Fibroblast of lung (primary cell): Measurements from ENCODE around the gene MAGEC1. TPM values are rescaled to one million over a fixed set of nuclear protein-coding genes. Genes with fewer than 3 reads are reported as not detected.

ENCODE experiments used
- DNase-seq, 2 donors: peaks; one replicate each; pipeline versions ENCODE4 v3.0.0 to v3.0.0-alpha.2; 2010; ENCODE audit warnings: low read depth in 2 of 2
- H2AFZ ChIP-seq: 2 replicates; pipeline ENCODE4 v1.5.1; 2012; ENCODE audit warnings: low read length, control low read depth, inconsistent platforms
- H3K27ac ChIP-seq: 2 replicates; pipeline ENCODE4 v1.5.1; 2011; ENCODE audit warnings: low read length, control low read depth; ENCODE audit not compliant: insufficient read depth
- H3K27me3 ChIP-seq: 2 replicates; pipeline ENCODE4 v1.5.1; 2011; ENCODE audit warnings: mild to moderate bottlenecking, low read length; ENCODE audit not compliant: control insufficient read depth, insufficient read depth
- H3K36me3 ChIP-seq: 2 replicates; pipeline ENCODE4 v1.5.1; 2011; ENCODE audit warnings: low read length; ENCODE audit not compliant: control insufficient read depth, insufficient read depth
- H3K4me1 ChIP-seq: 2 replicates; pipeline ENCODE4 v1.5.1; 2011; ENCODE audit warnings: low read length; ENCODE audit not compliant: control insufficient read depth, insufficient read depth; ENCODE audit errors: extremely low read depth
- H3K4me2 ChIP-seq: 2 replicates; pipeline ENCODE4 v1.5.1; 2011; ENCODE audit warnings: low read length, control low read depth; ENCODE audit not compliant: insufficient read depth; ENCODE audit errors: extremely low read depth
- H3K4me3 ChIP-seq, 4 experiments: fragments of 200-600 bp in 1 of 4; sonication (generic) in 1 of 4; replicated peaks in 1 of 4; 2 replicates each; pipeline ENCODE4 v1.5.1; 2011 to 2016; ENCODE audit warnings: low read length in 4 of 4, low read depth in 3 of 4, mild to moderate bottlenecking in 3 of 4, control low read depth in 2 of 4, inconsistent platforms in 1 of 4, mixed read lengths in 1 of 4; ENCODE audit not compliant: insufficient read depth in 1 of 4; ENCODE audit errors: control extremely low read depth in 1 of 4
- H3K79me2 ChIP-seq: 2 replicates; pipeline ENCODE4 v1.5.1; 2012; ENCODE audit warnings: mild to moderate bottlenecking, low read length, inconsistent platforms; ENCODE audit not compliant: control insufficient read depth, insufficient read depth
- H3K9ac ChIP-seq: 2 replicates; pipeline ENCODE4 v1.5.1; 2011; ENCODE audit warnings: mild to moderate bottlenecking, low read length, control low read depth; ENCODE audit not compliant: insufficient read depth
- H3K9me3 ChIP-seq: 2 replicates; pipeline ENCODE4 v1.5.1; 2012; ENCODE audit warnings: low read depth, low read length; ENCODE audit not compliant: control insufficient read depth, insufficient read depth
- H4K20me1 ChIP-seq: 2 replicates; pipeline ENCODE4 v1.5.1; 2011; ENCODE audit warnings: low read length; ENCODE audit not compliant: control insufficient read depth, insufficient read depth; ENCODE audit errors: extremely low read depth
- EZH2 ChIP-seq: IDR thresholded peaks from 2 replicates; pipeline ENCODE4 v1.5.1; 2012; ENCODE audit warnings: low read length, control low read depth, mild to moderate bottlenecking; ENCODE audit errors: missing control alignments
- polyA plus RNA-seq, 2 donors: library from polyadenylated mRNA; depleted of rRNA in 1 of 2; stranded (reverse) in 1 of 2; unstranded in 1 of 2; fragments of >200 nt; gene quantifications; 2 replicates each; pipeline ENCODE4 v1.2.1, GENCODE V29; 2011 to 2012; ENCODE audit warnings: missing spikeins in 1 of 2
- total RNA-seq: library from RNA; depleted of rRNA; stranded (reverse); fragments of >200 nt; gene quantifications from 2 replicates; pipeline ENCODE4 v1.2.1, GENCODE V29; 2014
- TF ChIP-seq, protein P1 (sequence below), 2 donors: IDR thresholded peaks in 1 of 2; conservative IDR thresholded peaks in 1 of 2; 1 replicate in 1 of 2; 2 replicates in 1 of 2; pipeline ENCODE4 v1.5.1; 2011 to 2012; ENCODE audit warnings: low read length in 2 of 2, control low read depth in 1 of 2, inconsistent platforms in 1 of 2, low read depth in 1 of 2, mild to moderate bottlenecking in 1 of 2

MAGEC1 gene
- total and polyA plus RNA-seq, 2 donors (not counting 1 experiment from before 2014, with no cell fraction given) = not detected

DNA sequence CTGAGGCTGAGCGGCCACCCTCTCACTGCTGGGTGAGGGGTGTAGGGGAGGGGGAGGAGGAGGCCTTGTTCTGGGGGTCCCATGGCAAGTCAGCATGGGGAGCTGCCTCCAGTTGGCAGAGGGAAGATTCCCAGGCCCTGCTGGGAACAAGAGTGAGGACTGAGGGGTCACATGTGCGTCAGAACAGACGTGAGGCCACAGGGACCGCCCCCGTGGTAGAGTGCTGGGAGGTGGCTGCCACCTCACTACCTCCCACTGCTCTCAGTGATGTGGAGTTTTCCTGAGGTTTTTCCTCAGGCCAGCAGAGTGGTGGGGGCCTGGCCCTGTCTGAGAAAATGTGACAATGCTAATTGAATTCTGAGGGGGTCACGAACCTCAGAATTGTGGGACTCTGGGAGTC, 568 bp downstream of the MAGEC1 start:
- no peaks in the 10 kb centered on the region for H3K9me3 ChIP-seq
- H3K4me1 ChIP-seq = no peaks in the 10 kb centered on the region
- H3K4me2 ChIP-seq = no peak overlapping the region
- H3K9ac ChIP-seq = no peak overlapping the region
- H3K36me3 ChIP-seq = no peaks in the 10 kb centered on the region
- no peak overlapping the region for H3K4me3 ChIP-seq
- no peak overlapping the region for H3K27ac ChIP-seq
- no peaks in the 10 kb centered on the region for H3K27me3 ChIP-seq
- no peak for DNase-seq
- no peaks in the 10 kb centered on the region for H4K20me1 ChIP-seq
- no peak for TF ChIP-seq EZH2
- TF ChIP-seq, protein P1, sequence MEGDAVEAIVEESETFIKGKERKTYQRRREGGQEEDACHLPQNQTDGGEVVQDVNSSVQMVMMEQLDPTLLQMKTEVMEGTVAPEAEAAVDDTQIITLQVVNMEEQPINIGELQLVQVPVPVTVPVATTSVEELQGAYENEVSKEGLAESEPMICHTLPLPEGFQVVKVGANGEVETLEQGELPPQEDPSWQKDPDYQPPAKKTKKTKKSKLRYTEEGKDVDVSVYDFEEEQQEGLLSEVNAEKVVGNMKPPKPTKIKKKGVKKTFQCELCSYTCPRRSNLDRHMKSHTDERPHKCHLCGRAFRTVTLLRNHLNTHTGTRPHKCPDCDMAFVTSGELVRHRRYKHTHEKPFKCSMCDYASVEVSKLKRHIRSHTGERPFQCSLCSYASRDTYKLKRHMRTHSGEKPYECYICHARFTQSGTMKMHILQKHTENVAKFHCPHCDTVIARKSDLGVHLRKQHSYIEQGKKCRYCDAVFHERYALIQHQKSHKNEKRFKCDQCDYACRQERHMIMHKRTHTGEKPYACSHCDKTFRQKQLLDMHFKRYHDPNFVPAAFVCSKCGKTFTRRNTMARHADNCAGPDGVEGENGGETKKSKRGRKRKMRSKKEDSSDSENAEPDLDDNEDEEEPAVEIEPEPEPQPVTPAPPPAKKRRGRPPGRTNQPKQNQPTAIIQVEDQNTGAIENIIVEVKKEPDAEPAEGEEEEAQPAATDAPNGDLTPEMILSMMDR (conservative IDR thresholded peaks at IDR 0.05 in 1 of 2, IDR thresholded peaks at IDR 0.05 in 1 of 2; ENCODE audit: low read depth in 1 of 2, low read length in 2 of 2) = no peak
- H3K79me2 ChIP-seq = no peaks in the 10 kb centered on the region
- no peak overlapping the region for H2AFZ ChIP-seq

DNA sequence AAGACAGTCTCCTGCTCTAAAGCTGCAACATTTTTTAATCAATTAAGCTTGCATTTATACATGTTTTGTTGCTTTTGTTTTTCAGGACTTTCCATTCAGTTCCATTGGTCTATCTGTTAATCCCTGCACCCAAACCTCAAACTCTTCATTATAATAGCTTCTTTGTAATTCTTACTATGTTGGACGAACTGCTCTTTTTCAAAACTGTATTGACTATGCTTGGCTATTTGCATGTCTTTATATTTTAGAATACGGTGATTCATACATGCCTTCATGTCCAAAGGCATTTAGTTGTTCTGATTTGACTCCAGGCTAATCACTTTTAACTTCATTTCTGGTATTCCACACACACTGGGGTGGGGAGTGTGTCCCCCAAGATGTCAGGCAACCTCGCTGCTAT, 14.1 kb downstream of the MAGEC1 start:
- Histone ChIP-seq H3K4me1 (no peaks in the 10 kb centered on the region), H3K9ac (no peak overlapping the region), H3K4me2 (no peak overlapping the region), H2AFZ (no peak overlapping the region), H4K20me1 (no peaks in the 10 kb centered on the region), H3K4me3 (no peak overlapping the region), H3K27ac (no peak overlapping the region), H3K9me3 (no peaks in the 10 kb centered on the region), H3K36me3 (no peaks in the 10 kb centered on the region), H3K27me3 (no peaks in the 10 kb centered on the region), H3K79me2 (no peaks in the 10 kb centered on the region)
- no peak for TF ChIP-seq EZH2
- TF ChIP-seq, protein P1 (conservative IDR thresholded peaks at IDR 0.05 in 1 of 2, IDR thresholded peaks at IDR 0.05 in 1 of 2; ENCODE audit: low read depth in 1 of 2, low read length in 2 of 2) = no peak
- no peak for DNase-seq

DNA sequence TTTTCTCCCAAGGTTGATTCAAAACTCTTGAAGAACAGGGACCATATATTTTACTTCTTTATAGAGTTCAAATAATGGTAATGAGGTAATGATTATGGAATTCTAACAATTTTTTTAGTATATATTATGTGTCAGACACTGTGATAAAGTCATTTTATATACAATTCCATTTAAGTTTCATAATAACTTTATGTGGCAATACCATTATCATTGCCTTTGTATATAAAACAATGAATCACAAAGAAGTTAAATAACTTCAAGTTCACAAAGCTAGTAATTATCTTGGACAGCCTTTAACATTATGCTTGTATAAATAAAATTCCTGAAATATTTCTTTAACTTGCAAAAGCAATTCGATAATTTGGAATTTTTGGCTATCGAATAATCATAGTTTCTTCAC, 20.6 kb downstream of the MAGEC1 start:
- TF ChIP-seq, protein P1 (conservative IDR thresholded peaks at IDR 0.05 in 1 of 2, IDR thresholded peaks at IDR 0.05 in 1 of 2; ENCODE audit: low read depth in 1 of 2, low read length in 2 of 2) = no peak
- TF ChIP-seq EZH2 = no peak
- H4K20me1 ChIP-seq = no peaks in the 10 kb centered on the region
- H3K79me2 ChIP-seq = no peaks in the 10 kb centered on the region
- no peak overlapping the region for H3K27ac ChIP-seq
- H3K36me3 ChIP-seq = no peaks in the 10 kb centered on the region
- H3K4me1 ChIP-seq = no peaks in the 10 kb centered on the region
- H3K27me3 ChIP-seq = no peaks in the 10 kb centered on the region
- H3K9ac ChIP-seq = no peak overlapping the region
- no peak overlapping the region for H3K4me2 ChIP-seq
- H2AFZ ChIP-seq = no peak overlapping the region
- no peaks in the 10 kb centered on the region for H3K9me3 ChIP-seq
- H3K4me3 ChIP-seq = no peak overlapping the region
- DNase-seq = peak; percentile 2 to 23
